Measurements from ENCODE around the gene CSTA. TPM values are rescaled to one million over a fixed set of nuclear protein-coding genes. Genes with fewer than 3 reads are reported as not detected.

Gene CSTA
- total and polyA plus RNA-seq, 10 donors: 6.4 to 46.1 (median 16.4) TPM

DNA sequence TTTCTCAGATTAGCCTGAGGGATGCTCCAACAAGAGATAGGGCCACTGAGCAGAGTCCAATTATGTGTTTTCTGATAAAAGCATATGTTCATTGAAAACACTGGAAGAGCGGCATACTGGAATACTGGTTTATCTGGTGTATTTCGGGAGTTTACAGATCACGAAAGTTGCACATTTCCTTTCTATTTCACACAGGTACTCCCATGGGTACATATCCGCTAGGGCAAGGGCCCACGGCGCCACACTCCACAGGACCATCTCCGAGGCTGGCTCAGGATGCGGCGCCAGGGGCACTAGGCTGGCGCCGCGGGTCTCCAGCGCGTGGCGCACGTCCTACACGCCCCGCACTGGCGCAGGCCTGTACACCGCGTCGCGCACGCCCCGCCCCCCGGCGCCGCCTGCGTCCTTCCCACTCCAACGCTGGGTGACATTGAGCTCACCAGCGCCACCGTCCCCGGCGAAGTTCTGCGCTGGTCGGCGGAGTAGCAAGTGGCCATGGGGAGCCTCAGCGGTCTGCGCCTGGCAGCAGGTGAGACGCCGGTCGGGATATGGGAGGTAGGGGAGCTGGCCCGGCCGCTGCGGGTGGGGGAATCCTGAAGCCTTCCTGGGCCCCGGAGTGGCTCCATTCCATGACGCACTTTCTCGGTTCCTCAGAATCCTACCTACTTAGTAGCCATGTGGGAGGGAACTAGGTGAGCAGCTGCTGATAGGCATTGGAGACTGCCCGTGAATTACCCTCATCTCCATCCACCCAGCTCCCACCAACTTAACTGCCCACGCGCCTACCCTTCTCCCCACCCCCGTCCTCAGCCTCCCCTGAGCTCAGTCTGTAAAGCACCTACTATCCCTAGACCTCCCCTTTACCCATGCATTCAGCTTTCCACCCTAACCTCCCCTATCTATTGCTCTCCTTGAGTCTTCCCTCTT lies 59.0 kb downstream of the CSTA start, which contains the start of gene FAM162A:
Gene FAM162A (plus strand): TSS at position 412 of the 927 bp plus-strand sequence. CDS start 84 bp downstream, at position 496.
- peak within 1 kb of the TSS; percentile 73 to 94 (median 87) for H3K4me3 ChIP-seq
- intact Hi-C loops (cut with DNase I; ENCODE audit: low total_unique reads): no loop called here
- peaks cover 0 to 10% (median 2%) of the 10 kb centered on the region in 6 donors for H3K36me3 ChIP-seq
- WGBS, 5 donors: 0 to 2% (median 0%) methylated on average over 28 to 52 of the region's 52 CpGs
- DNase-seq: peak; percentile 99
- TF ChIP-seq, protein P1, sequence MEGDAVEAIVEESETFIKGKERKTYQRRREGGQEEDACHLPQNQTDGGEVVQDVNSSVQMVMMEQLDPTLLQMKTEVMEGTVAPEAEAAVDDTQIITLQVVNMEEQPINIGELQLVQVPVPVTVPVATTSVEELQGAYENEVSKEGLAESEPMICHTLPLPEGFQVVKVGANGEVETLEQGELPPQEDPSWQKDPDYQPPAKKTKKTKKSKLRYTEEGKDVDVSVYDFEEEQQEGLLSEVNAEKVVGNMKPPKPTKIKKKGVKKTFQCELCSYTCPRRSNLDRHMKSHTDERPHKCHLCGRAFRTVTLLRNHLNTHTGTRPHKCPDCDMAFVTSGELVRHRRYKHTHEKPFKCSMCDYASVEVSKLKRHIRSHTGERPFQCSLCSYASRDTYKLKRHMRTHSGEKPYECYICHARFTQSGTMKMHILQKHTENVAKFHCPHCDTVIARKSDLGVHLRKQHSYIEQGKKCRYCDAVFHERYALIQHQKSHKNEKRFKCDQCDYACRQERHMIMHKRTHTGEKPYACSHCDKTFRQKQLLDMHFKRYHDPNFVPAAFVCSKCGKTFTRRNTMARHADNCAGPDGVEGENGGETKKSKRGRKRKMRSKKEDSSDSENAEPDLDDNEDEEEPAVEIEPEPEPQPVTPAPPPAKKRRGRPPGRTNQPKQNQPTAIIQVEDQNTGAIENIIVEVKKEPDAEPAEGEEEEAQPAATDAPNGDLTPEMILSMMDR (IDR thresholded peaks at IDR 0.05 in 8 of 11, conservative IDR thresholded peaks at IDR 0.05 in 3 of 11): peak; percentile 37 to 82 (median 65)
- TF ChIP-seq POLR2AphosphoS5 (IDR thresholded peaks at IDR 0.05) (peak; percentile 97 to 99 (median 98)), POLR2A (IDR thresholded peaks at IDR 0.05) (peak; percentile 52 to 91 (median 66))
- H3K27me3 ChIP-seq (replicated peaks in 1 of 7): no peaks in the 10 kb centered on the region
- H3K4me1 ChIP-seq: peaks cover 18 to 73% (median 37%) of the 10 kb centered on the region in 6 donors
- no peaks in the 10 kb centered on the region for H3K9me3 ChIP-seq
- H3K27ac ChIP-seq: peak within 1 kb of the TSS; percentile 72 to 91 (median 88)

DNA sequence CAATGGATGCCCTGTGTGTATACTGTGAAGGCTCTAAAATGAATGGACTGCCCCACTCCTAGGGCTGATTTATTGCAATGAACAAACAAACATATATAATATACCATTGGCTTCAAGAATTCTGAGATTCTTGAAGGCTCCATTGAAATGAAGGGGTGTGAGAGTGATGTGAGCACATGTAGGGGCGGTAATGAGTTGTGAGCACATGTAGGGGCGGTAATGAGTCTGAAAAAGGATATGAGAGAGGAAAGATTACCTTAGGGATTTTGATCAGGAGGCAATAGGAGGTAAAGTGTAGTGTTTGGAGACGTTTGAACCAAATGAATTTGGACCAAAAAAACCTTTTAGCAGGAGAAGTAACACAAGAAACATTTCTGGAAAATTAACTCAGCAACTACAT lies 62.7 kb downstream of the CSTA start:
- Histone ChIP-seq H3K27ac (no peak overlapping the region), H3K4me3 (no peak overlapping the region), H3K9me3 (no peaks in the 10 kb centered on the region), H3K36me3 (peaks cover 0 to 9% (median 0%) of the 10 kb centered on the region in 6 donors), H3K27me3 (replicated peaks in 1 of 7) (no peaks in the 10 kb centered on the region), H3K4me1 (peaks cover 10 to 38% (median 22%) of the 10 kb centered on the region in 6 donors)
- TF ChIP-seq, protein P1 (IDR thresholded peaks at IDR 0.05 in 8 of 11, conservative IDR thresholded peaks at IDR 0.05 in 3 of 11): no peak
- TF ChIP-seq POLR2A (IDR thresholded peaks at IDR 0.05): no peak
- no peak for TF ChIP-seq POLR2AphosphoS5 (IDR thresholded peaks at IDR 0.05)
- intact Hi-C loops (cut with DNase I; ENCODE audit: low total_unique reads): no loop called here
- DNase-seq: no peak
- WGBS, 5 donors: 78 to 91% (median 84%) methylated on average over 3 of the region's 3 CpGs

DNA sequence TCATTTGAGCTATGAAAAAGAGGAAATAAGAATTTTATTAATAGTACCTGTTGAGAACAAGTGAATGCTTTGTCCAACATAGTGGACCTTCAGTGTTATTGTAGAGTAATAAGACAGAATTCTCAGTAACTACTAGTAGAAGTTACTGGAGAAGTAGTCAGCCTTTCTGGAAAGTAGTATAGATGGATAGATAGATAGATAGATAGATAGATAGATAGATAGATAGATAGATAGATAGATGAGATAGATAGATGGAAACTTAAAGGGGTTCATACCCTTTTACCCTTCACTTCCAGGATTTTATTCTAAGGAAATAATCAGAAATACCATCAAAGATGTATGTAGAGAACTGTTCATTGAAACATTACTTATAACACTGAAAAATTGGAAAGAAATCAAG lies 64.1 kb downstream of the CSTA start:
- Histone ChIP-seq H3K27ac (no peak overlapping the region), H3K27me3 (replicated peaks in 1 of 7) (no peaks in the 10 kb centered on the region), H3K4me1 (peaks cover 10 to 39% (median 20%) of the 10 kb centered on the region in 6 donors), H3K9me3 (no peaks in the 10 kb centered on the region), H3K36me3 (peaks cover 0 to 18% (median 0%) of the 10 kb centered on the region in 6 donors), H3K4me3 (no peak overlapping the region)
- DNase-seq: no peak
- intact Hi-C loops (cut with DNase I; ENCODE audit: low total_unique reads): no loop called here
- TF ChIP-seq POLR2AphosphoS5 (IDR thresholded peaks at IDR 0.05): no peak
- TF ChIP-seq POLR2A (IDR thresholded peaks at IDR 0.05): no peak
- TF ChIP-seq, protein P1 (IDR thresholded peaks at IDR 0.05 in 8 of 11, conservative IDR thresholded peaks at IDR 0.05 in 3 of 11): no peak

DNA sequence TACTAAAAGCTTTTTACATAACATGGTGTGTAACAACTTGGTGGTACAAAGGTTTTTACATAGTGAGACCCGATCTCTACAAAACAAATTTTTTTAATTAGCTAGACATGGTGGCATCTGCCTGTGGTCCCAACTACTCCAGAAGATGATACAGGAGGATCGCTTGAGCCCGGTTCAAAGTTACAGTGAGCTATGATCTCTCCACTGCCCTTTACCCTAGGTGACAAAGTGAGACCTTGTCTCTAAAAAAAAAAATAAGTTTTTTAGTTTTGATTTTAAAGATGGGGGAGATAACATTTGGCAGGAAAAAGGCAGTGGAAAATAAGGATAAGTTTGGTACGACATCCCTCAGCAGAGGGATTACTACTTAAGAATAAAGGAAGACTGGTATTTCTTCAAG lies 64.8 kb downstream of the CSTA start:
- peaks cover 0 to 18% (median 0%) of the 10 kb centered on the region in 6 donors for H3K36me3 ChIP-seq
- DNase-seq: no peak
- intact Hi-C loops (cut with DNase I; ENCODE audit: low total_unique reads): no loop called here
- H3K27me3 ChIP-seq (replicated peaks in 1 of 7): no peaks in the 10 kb centered on the region
- TF ChIP-seq, protein P1 (IDR thresholded peaks at IDR 0.05 in 8 of 11, conservative IDR thresholded peaks at IDR 0.05 in 3 of 11): no peak
- no peak for TF ChIP-seq POLR2AphosphoS5 (IDR thresholded peaks at IDR 0.05)
- TF ChIP-seq POLR2A (IDR thresholded peaks at IDR 0.05): no peak
- 80 to 91% (median 90%) methylated on average over 4 of the region's 4 CpGs for WGBS, 5 donors
- H3K4me1 ChIP-seq: peaks cover 5 to 32% (median 14%) of the 10 kb centered on the region in 6 donors
- H3K27ac ChIP-seq: peak overlapping the region in 4 of 8 donors; percentile 31 to 65 (median 54)
- H3K4me3 ChIP-seq: no peak overlapping the region
- no peaks in the 10 kb centered on the region for H3K9me3 ChIP-seq

All from spleen (tissue), 11 donors.